Uterus (tissue), 4 donors: ENCODE results near the gene SYTL2. TPM values are rescaled to one million over a fixed set of nuclear protein-coding genes. Genes with fewer than 3 reads are reported as not detected.

Source experiments
- DNase-seq, 2 donors: peaks; one replicate each; pipeline ENCODE4 v3.0.0-alpha.2; 2019 to 2020
- H3K27ac ChIP-seq, 2 donors: fragments of 200-600 bp; sonication (generic); 1 replicate in 1 of 2; 2 replicates in 1 of 2; pipeline ENCODE4 v1.5.1; 2016 to 2018
- H3K27me3 ChIP-seq, 2 donors: fragments of 200-600 bp; sonication (generic); one replicate each; pipeline ENCODE4 v1.5.1; 2018 to 2019; ENCODE audit warnings: control low read depth in 1 of 2
- H3K36me3 ChIP-seq, 2 donors: fragments of 200-600 bp; sonication (generic); one replicate each; pipeline ENCODE4 v1.5.1; 2019; ENCODE audit warnings: control low read depth in 1 of 2
- H3K4me1 ChIP-seq, 2 donors: fragments of 200-600 bp; sonication (generic); one replicate each; pipeline ENCODE4 v1.5.1; 2018 to 2019; ENCODE audit warnings: control low read depth in 1 of 2
- H3K4me3 ChIP-seq, 2 donors: fragments of 200-600 bp; sonication (generic); 1 replicate in 1 of 2; 2 replicates in 1 of 2; pipeline ENCODE4 v1.5.1; 2018 to 2019; ENCODE audit warnings: mild to moderate bottlenecking in 1 of 2
- H3K9me3 ChIP-seq, 2 donors: fragments of 200-600 bp; sonication (generic); one replicate each; pipeline ENCODE4 v1.5.1; 2019; ENCODE audit warnings: control low read depth in 1 of 2
- CTCF ChIP-seq, 4 experiments: fragments of 200-600 bp in 2 of 4; fragments of 450-650 bp in 2 of 4; sonication (generic) in 2 of 4; IDR thresholded peaks; one replicate each; pipeline ENCODE4 v1.5.1; 2016 to 2019; ENCODE audit warnings: antibody characterized with exemption in 4 of 4, mild to moderate bottlenecking in 2 of 4, moderate library complexity in 1 of 4
- POLR2A ChIP-seq, 2 donors: fragments of 450-650 bp; IDR thresholded peaks; one replicate each; pipeline ENCODE4 v1.6.1; 2016; ENCODE audit warnings: antibody characterized with exemption in 2 of 2, mild to moderate bottlenecking in 1 of 2, moderate library complexity in 1 of 2
- intact Hi-C: fragments of 100-400 bp; cut with DNase I; formaldehyde crosslinking; loops from one replicate; pipeline ENCODE4 v1.15.1; 2023; ENCODE audit warnings: low total_unique reads
- total RNA-seq, 4 donors: library from RNA; depleted of rRNA in 3 of 4; stranded (reverse); fragments of >200 nt in 3 of 4; gene quantifications; one replicate each; pipeline versions ENCODE4 v1.1.0 to v1.2.4, GENCODE V29; 2014 to 2023
- donor health status: DM: yes; HTN: yes; CAD: no.

The SYTL2 gene
- total RNA-seq, 4 donors from 2014 or later = 33.0 to 77.4 (median 39.7) TPM

DNA sequence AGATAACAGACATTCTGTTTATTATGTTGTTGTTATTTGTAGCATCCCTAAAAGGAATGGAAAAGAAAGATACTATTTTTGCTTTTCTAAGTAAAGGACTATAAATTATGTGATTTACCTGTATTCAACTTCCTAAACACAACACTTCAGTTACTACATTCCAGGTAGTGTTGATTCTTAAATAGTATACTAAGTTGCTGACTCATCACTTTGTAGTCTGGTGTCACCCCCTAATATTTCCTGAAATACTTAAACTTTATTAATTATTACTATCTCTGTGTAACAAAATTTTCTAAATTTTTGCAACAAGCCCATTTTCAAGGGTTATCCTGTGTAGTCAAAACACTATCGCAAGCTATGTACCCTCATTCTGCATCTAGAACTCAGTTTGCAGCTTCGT lies 7.0 kb downstream of the SYTL2 start:
- no peaks in the 10 kb centered on the region for H3K36me3 ChIP-seq
- no peaks in the 10 kb centered on the region for H3K4me1 ChIP-seq
- no peak overlapping the region for H3K27ac ChIP-seq
- no peak for DNase-seq
- intact Hi-C loops = no loop called here
- no peak for TF ChIP-seq POLR2A (IDR thresholded peaks at IDR 0.05)
- TF ChIP-seq CTCF (IDR thresholded peaks at IDR 0.05) = no peak
- no peak overlapping the region for H3K4me3 ChIP-seq
- H3K9me3 ChIP-seq = no peaks in the 10 kb centered on the region
- no peaks in the 10 kb centered on the region for H3K27me3 ChIP-seq

DNA sequence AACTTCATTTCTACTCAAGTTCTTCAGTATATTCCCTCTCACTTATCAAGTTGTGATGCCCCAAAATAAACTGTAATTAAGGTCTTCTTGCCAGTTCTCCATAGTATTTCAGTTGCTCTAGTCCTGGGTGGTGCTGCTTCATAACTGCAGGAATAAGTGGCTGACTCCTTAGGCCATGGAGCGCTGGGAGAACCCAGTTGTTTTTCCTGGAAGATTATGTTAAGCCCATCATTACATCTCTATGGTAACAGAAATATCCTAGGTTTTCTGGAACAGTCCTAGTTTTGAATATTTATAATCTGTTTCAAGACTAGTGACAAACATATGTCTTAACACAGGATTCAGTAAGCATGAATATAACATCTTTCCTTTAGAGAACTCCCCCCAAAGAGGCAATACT lies 7.6 kb downstream of the SYTL2 start:
- H3K4me1 ChIP-seq = no peaks in the 10 kb centered on the region
- intact Hi-C loops = no loop called here
- TF ChIP-seq CTCF (IDR thresholded peaks at IDR 0.05) (no peak), POLR2A (IDR thresholded peaks at IDR 0.05) (no peak)
- no peaks in the 10 kb centered on the region for H3K9me3 ChIP-seq
- H3K36me3 ChIP-seq = no peaks in the 10 kb centered on the region
- H3K4me3 ChIP-seq = no peak overlapping the region
- no peak for DNase-seq
- no peak overlapping the region for H3K27ac ChIP-seq
- no peaks in the 10 kb centered on the region for H3K27me3 ChIP-seq

DNA sequence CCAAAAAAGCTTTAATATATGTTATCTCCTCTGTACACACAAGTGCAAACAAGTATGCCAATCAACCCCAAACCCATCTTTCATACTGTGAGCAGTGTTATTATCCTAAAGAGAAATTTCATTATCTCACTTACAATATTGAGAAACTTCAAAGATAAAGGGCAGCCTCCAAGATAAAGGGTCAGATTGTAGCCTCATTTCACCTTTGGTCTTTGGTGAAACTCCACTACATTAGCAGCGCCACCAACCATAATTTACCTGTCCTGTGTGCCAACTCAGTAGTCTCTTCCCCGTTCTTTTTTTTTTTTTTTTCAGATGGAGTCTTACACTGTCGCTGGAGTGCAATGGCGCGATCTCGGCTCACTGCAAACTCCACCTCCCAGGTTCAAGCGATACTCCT lies 9.4 kb downstream of the SYTL2 start:
- TF ChIP-seq POLR2A (IDR thresholded peaks at IDR 0.05) (no peak), CTCF (IDR thresholded peaks at IDR 0.05) (no peak)
- Histone ChIP-seq H3K27me3 (no peaks in the 10 kb centered on the region), H3K27ac (no peak overlapping the region), H3K9me3 (no peaks in the 10 kb centered on the region), H3K4me3 (no peak overlapping the region), H3K4me1 (no peaks in the 10 kb centered on the region), H3K36me3 (no peaks in the 10 kb centered on the region)
- intact Hi-C loops = no loop called here
- no peak for DNase-seq

DNA sequence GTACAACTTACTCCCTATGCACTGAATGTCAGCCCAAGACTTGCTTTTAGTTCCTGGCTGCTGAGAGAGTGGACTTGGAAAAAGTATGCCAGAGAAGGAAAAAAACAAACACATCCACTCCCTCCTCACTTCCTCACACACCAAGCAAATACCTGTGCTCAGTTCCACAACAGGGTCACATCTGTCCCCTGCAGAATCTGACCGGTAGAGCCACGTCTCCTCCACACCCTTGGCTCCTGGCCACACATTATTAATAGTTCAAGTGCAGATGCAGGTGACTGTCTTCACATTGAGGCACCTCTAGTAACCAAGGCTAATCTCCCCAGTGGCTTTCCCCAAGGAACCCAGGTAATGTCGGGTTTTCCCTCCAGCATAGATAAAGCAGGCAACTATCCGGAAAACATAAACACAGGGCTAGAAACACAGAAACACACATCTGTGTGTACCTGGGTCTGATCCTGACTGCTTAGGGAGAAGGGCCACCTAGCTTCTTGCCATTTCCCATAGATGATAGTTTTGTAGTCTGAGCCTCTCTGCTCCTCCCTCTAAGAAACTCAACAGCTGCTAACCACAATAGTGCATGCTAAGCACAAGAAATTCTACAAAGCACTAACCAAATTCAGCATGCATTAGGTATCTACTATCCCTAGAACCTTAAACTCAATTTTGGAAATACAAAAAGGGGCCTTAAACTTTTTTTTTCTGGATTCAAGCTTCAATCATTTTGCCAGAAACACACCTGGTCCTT lies 10.2 kb downstream of the SYTL2 start:
- no peaks in the 10 kb centered on the region for H3K36me3 ChIP-seq
- H3K27me3 ChIP-seq = no peaks in the 10 kb centered on the region
- H3K4me3 ChIP-seq = no peak overlapping the region
- no peaks in the 10 kb centered on the region for H3K9me3 ChIP-seq
- TF ChIP-seq POLR2A (IDR thresholded peaks at IDR 0.05) (no peak), CTCF (IDR thresholded peaks at IDR 0.05) (no peak)
- H3K4me1 ChIP-seq = no peaks in the 10 kb centered on the region
- no peak for DNase-seq
- intact Hi-C loops = no loop called here
- no peak overlapping the region for H3K27ac ChIP-seq

- H3K4me1 ChIP-seq = no peaks in the 10 kb centered on the region
- H3K27me3 ChIP-seq = no peaks in the 10 kb centered on the region
- intact Hi-C loops = no loop called here
- DNase-seq = no peak
- H3K27ac ChIP-seq = no peak overlapping the region
- H3K36me3 ChIP-seq = no peaks in the 10 kb centered on the region
- no peak for TF ChIP-seq CTCF (IDR thresholded peaks at IDR 0.05)
- no peak for TF ChIP-seq POLR2A (IDR thresholded peaks at IDR 0.05)
- no peak overlapping the region for H3K4me3 ChIP-seq
- H3K9me3 ChIP-seq = no peaks in the 10 kb centered on the region
These were observed 11.8 kb downstream of the SYTL2 start for GRCh38 chr11:85799142-85799541.
